GM19099 (cell line): Measurements from ENCODE around the gene TLK1.

Source experiments
- POLR2A ChIP-seq: IDR thresholded peaks from 3 replicates; pipeline ENCODE4 v1.6.1; 2011; ENCODE audit warnings: low read depth; ENCODE audit not compliant: insufficient read length; ENCODE audit errors: extremely low read depth

The TLK1 gene

GRCh38 chr2:171180229-171180930 lies 19.7 kb upstream of the TLK1 start:
- no peak for TF ChIP-seq POLR2A

GRCh38 chr2:171178993-171179392 lies 18.3 kb upstream of the TLK1 start:
- no peak for TF ChIP-seq POLR2A

- no peak for TF ChIP-seq POLR2A
Observed at GRCh38 chr2:171176516-171176915, 15.8 kb upstream of the TLK1 start.

GRCh38 chr2:171174075-171174474 lies 13.4 kb upstream of the TLK1 start:
- TF ChIP-seq POLR2A, result no peak

- no peak for TF ChIP-seq POLR2A
Observed at GRCh38 chr2:171173087-171173486, 12.4 kb upstream of the TLK1 start.

- TF ChIP-seq POLR2A, result no peak
Observed at GRCh38 chr2:171171808-171172207, 11.1 kb upstream of the TLK1 start.

DNA sequence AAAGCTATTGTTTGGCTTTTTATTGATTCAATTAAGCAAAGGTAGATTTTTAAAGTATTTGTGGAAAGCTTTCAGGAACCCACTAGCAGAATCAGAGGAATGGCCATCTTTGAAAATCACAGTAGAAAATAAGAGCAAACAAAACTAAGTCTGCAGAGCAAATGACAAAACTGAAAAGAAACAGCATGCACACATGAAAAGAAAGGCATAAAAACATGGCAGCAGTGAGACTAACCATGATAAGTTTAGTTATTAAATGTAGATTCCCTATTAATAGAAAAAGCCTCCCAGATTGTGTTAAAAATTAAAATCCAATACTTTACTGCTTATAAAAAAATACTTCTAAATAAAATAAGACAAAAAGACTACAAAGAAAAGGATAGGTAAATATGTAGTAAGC lies 9.1 kb upstream of the TLK1 start:
- TF ChIP-seq POLR2A, result no peak

GRCh38 chr2:171169333-171169732 lies 8.6 kb upstream of the TLK1 start:
- TF ChIP-seq POLR2A, result no peak

- TF ChIP-seq POLR2A, result no peak
Observed at GRCh38 chr2:171167352-171167997, 6.8 kb upstream of the TLK1 start.

DNA sequence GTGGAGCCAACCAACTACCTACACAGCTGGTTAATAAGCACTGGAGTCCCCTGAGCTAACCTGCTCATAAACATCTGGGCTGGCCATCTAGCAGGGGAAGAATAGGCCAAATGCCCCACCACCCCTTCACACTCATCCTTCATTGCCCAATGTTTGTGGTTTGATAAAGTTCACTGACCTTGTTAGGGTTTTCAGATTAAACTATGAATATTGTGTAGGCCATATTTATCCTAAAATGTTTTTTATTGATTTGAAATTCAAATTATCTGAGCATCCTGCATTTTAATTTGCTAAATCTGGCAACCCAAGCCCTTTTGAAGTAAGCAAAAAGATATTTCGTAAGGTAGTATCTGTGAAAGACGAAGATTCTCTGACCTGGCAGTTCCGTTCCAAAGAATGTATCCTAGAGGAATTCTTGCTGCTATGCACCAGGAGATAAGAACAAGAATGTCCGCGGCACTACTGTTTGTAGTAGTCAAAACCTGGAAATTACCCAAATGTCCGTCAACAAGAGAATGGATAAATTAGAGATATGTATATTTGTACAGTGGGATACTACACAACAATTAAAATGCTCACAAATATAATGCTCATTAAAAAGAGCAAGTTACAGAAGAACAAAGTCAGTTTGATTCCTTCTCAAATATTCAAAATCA lies 5.8 kb upstream of the TLK1 start:
- TF ChIP-seq POLR2A, result no peak

GRCh38 chr2:171165967-171166327 lies 5.3 kb upstream of the TLK1 start:
- no peak for TF ChIP-seq POLR2A

- no peak for TF ChIP-seq POLR2A
Observed at GRCh38 chr2:171163261-171163660, 2.6 kb upstream of the TLK1 start.

DNA sequence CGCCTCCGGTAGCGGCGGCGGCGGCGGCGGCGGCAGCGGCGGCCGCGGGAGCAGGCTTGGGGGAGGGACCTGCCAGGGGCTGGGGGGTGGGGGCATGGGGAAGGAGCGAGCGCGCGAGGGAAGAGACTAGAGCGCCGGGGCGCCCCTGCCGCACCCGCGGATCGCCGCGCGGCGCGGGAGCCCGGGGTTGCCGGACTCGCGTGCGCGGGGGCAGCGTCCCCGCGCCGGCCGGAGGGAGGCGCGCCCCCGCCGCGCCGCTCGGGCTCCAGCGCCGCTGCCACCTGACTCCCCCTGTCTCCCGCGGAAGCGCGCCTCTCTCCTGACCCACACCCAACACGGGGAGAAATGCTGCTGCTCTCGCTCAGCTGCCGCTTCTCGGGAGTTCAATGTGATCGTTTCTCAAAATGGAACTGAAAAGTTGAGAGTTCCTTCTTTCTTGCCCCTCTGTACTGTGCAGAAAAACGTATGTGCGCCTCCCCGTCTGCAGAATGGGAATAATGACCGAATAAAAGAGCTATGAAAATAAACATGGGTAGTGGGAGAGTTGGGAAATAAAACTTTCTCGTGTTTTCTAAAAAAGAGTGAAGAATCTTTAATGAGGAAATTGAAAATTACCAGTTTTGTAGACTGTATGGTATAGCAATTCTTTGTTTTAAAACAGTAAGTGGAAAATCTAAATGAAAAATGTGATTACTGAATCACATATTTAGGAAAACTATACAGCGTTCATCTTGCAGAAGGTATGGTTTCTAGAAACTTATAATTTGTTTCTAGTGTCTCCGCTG lies 455 bp upstream of the TLK1 start:
- peak; percentile 56 for TF ChIP-seq POLR2A

DNA sequence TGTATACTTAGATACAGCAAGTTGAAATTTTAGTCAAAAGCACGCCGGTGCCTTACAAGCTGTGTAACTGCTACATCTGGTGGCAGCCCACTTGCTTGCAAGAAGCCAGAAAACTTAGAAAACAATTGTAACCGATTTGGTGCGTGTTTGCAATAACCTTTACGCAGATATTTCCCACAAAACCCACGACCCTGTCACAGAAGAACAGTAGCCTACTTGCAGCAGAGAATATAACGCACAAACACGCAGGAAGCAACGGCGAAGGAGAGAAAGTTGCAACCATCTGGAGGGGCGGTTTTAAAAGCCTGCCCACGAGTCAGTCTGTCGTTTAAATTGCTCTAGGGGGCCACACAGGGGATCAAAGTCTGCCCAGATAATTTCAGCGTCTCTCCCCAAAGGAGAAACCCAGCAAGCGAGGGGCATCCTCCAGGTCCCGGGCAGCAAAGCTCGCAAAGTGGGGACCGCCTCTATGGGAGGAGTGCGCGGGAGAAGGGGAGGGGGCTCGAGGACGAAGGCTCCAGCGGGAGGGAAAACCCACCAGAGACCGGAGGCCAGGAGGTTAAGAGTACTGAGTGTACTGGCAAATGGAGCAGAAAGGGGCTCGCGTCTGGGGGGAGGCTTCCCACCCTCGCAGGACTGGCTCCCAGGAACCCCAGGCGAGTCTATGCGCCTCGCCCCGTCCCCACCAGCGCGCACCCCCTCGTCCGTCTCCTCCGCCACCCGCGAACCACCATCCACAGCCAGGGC lies 1.1 kb downstream of the TLK1 start:
- TF ChIP-seq POLR2A, result peak; percentile 54
